ENCODE measurements around the gene RICTOR. TPM values are rescaled to one million over a fixed set of nuclear protein-coding genes. Genes with fewer than 3 reads are reported as not detected.

Gene RICTOR
- total and polyA plus RNA-seq, 2 donors (not counting 1 experiment from before 2014, with no cell fraction given) = 17.1 to 26.3 TPM

- TF ChIP-seq CTCF (conservative IDR thresholded peaks at IDR 0.05 in 1 of 2, IDR thresholded peaks at IDR 0.05 in 1 of 2; ENCODE audit: low read depth in 1 of 2, low read length in 2 of 2) (no peak), EZH2 (IDR thresholded peaks at IDR 0.05; ENCODE audit: low read length, missing control alignments) (no peak)
- no peak overlapping the region for H3K9ac ChIP-seq (ENCODE audit: insufficient read depth, low read length)
- H3K27ac ChIP-seq (ENCODE audit: insufficient read depth, low read length) = no peak overlapping the region
- peaks cover 1% of the 10 kb centered on the region for H4K20me1 ChIP-seq (ENCODE audit: control insufficient read depth, extremely low read depth, insufficient read depth, low read length)
- H3K36me3 ChIP-seq (ENCODE audit: control insufficient read depth, insufficient read depth, low read length) = peaks cover 1% of the 10 kb centered on the region
- H3K27me3 ChIP-seq (ENCODE audit: control insufficient read depth, insufficient read depth, low read length) = no peaks in the 10 kb centered on the region
- DNase-seq (ENCODE audit: low read depth in 2 of 2) = no peak
- H3K4me2 ChIP-seq (ENCODE audit: extremely low read depth, insufficient read depth, low read length) = no peak overlapping the region
- H3K79me2 ChIP-seq (ENCODE audit: control insufficient read depth, insufficient read depth, low read length) = peaks cover 15% of the 10 kb centered on the region
- H3K4me1 ChIP-seq (ENCODE audit: control insufficient read depth, extremely low read depth, insufficient read depth, low read length) = peaks cover 8% of the 10 kb centered on the region
- no peak overlapping the region for H3K4me3 ChIP-seq (replicated peaks in 1 of 4; ENCODE audit: control extremely low read depth in 1 of 4, insufficient read depth in 1 of 4, low read depth in 3 of 4, low read length in 4 of 4)
- H2AFZ ChIP-seq (ENCODE audit: low read length) = no peak overlapping the region
- no peaks in the 10 kb centered on the region for H3K9me3 ChIP-seq (ENCODE audit: control insufficient read depth, insufficient read depth, low read depth, low read length)
Measured at GRCh38 chr5:39021413-39021812, 52.8 kb downstream of the RICTOR start.

DNA sequence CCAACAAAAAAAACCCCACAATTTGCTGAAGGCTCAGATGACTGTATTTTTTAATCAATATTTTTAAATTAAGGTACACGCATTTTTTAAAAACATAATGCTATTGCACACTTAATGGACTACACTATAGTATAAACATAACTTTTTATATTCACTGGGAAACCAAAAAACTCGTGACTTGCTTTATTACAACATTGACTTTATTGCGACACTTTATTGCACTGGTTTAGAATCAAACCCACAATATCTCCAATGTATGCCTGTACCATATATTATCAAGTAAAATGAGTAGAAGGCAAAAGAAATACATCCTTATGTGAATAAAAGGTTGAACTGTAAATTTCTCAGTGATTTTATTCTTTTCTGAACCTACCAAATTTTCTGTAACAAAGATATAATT, 53.7 kb downstream of the RICTOR start:
- TF ChIP-seq CTCF (conservative IDR thresholded peaks at IDR 0.05 in 1 of 2, IDR thresholded peaks at IDR 0.05 in 1 of 2; ENCODE audit: low read depth in 1 of 2, low read length in 2 of 2) (no peak), EZH2 (IDR thresholded peaks at IDR 0.05; ENCODE audit: low read length, missing control alignments) (no peak)
- Histone ChIP-seq H3K27ac (ENCODE audit: insufficient read depth, low read length) (no peak overlapping the region), H3K4me2 (ENCODE audit: extremely low read depth, insufficient read depth, low read length) (no peak overlapping the region), H4K20me1 (ENCODE audit: control insufficient read depth, extremely low read depth, insufficient read depth, low read length) (peaks cover 1% of the 10 kb centered on the region), H3K9me3 (ENCODE audit: control insufficient read depth, insufficient read depth, low read depth, low read length) (no peaks in the 10 kb centered on the region), H3K36me3 (ENCODE audit: control insufficient read depth, insufficient read depth, low read length) (peaks cover 1% of the 10 kb centered on the region), H3K4me1 (ENCODE audit: control insufficient read depth, extremely low read depth, insufficient read depth, low read length) (peaks cover 12% of the 10 kb centered on the region), H3K79me2 (ENCODE audit: control insufficient read depth, insufficient read depth, low read length) (peaks cover 15% of the 10 kb centered on the region), H3K27me3 (ENCODE audit: control insufficient read depth, insufficient read depth, low read length) (no peaks in the 10 kb centered on the region), H2AFZ (ENCODE audit: low read length) (no peak overlapping the region), H3K9ac (ENCODE audit: insufficient read depth, low read length) (no peak overlapping the region), H3K4me3 (replicated peaks in 1 of 4; ENCODE audit: control extremely low read depth in 1 of 4, insufficient read depth in 1 of 4, low read depth in 3 of 4, low read length in 4 of 4) (no peak overlapping the region)
- DNase-seq (ENCODE audit: low read depth in 2 of 2) = peak in 1 of 2 donors; percentile 59

- Histone ChIP-seq H3K79me2 (ENCODE audit: control insufficient read depth, insufficient read depth, low read length) (peaks cover 15% of the 10 kb centered on the region), H3K36me3 (ENCODE audit: control insufficient read depth, insufficient read depth, low read length) (peaks cover 1% of the 10 kb centered on the region)
- peak; percentile 27 to 30 for DNase-seq (ENCODE audit: low read depth in 2 of 2)
Measured at GRCh38 chr5:39019254-39019653, 54.9 kb downstream of the RICTOR start.

More at GRCh38 chr5:39019254-39019653, 54.9 kb downstream of the RICTOR start:
- H3K4me3 ChIP-seq (replicated peaks in 1 of 4; ENCODE audit: control extremely low read depth in 1 of 4, insufficient read depth in 1 of 4, low read depth in 3 of 4, low read length in 4 of 4) = no peak overlapping the region
- no peak overlapping the region for H3K9ac ChIP-seq (ENCODE audit: insufficient read depth, low read length)
- H2AFZ ChIP-seq (ENCODE audit: low read length) = no peak overlapping the region
- no peak overlapping the region for H3K27ac ChIP-seq (ENCODE audit: insufficient read depth, low read length)
- H3K9me3 ChIP-seq (ENCODE audit: control insufficient read depth, insufficient read depth, low read depth, low read length) = no peaks in the 10 kb centered on the region
- H4K20me1 ChIP-seq (ENCODE audit: control insufficient read depth, extremely low read depth, insufficient read depth, low read length) = peaks cover 1% of the 10 kb centered on the region
- H3K27me3 ChIP-seq (ENCODE audit: control insufficient read depth, insufficient read depth, low read length) = no peaks in the 10 kb centered on the region
- TF ChIP-seq EZH2 (IDR thresholded peaks at IDR 0.05; ENCODE audit: low read length, missing control alignments) (no peak), CTCF (conservative IDR thresholded peaks at IDR 0.05 in 1 of 2, IDR thresholded peaks at IDR 0.05 in 1 of 2; ENCODE audit: low read depth in 1 of 2, low read length in 2 of 2) (no peak)
- no peak overlapping the region for H3K4me2 ChIP-seq (ENCODE audit: extremely low read depth, insufficient read depth, low read length)
- peaks cover 10% of the 10 kb centered on the region for H3K4me1 ChIP-seq (ENCODE audit: control insufficient read depth, extremely low read depth, insufficient read depth, low read length)
